Stomach (tissue), 9 donors: ENCODE data around the gene ELMO1. TPM values are rescaled to one million over a fixed set of nuclear protein-coding genes. Genes with fewer than 3 reads are reported as not detected.
"Not testable (repeated sequence)": the region's sequence is repeated elsewhere in the genome, so short reads cannot be mapped to it uniquely, and the experiment has no call there.

Experiments
- DNase-seq, 2 donors: peaks; one replicate each; pipeline versions ENCODE4 v3.0.0 to v3.0.0-alpha.2; 2013 to 2019
- H3K27ac ChIP-seq, 5 donors: fragments of 200-600 bp in 4 of 5; sonication (generic) in 4 of 5; one replicate each; pipeline ENCODE4 v1.5.1; 2013 to 2019; ENCODE audit warnings: mild to moderate bottlenecking in 1 of 5, moderate library complexity in 1 of 5
- H3K27me3 ChIP-seq, 3 donors: fragments of 200-600 bp; sonication (generic); one replicate each; pipeline ENCODE4 v1.5.1; 2017 to 2019; ENCODE audit warnings: mixed run types in 1 of 3
- H3K36me3 ChIP-seq, 4 donors: fragments of 200-600 bp; sonication (generic); 1 replicate in 3 of 4; 2 replicates in 1 of 4; pipeline ENCODE4 v1.5.1; 2016 to 2019
- H3K4me1 ChIP-seq, 4 donors: fragments of 200-600 bp; sonication (generic); one replicate each; pipeline ENCODE4 v1.5.1; 2016 to 2019
- H3K4me3 ChIP-seq, 4 donors: fragments of 200-600 bp; sonication (generic) in 3 of 4; one replicate each; pipeline ENCODE4 v1.5.1; 2016 to 2019; ENCODE audit warnings: mild to moderate bottlenecking in 1 of 4
- H3K9me3 ChIP-seq, 4 donors: fragments of 200-600 bp; sonication (generic); one replicate each; pipeline ENCODE4 v1.5.1; 2016 to 2019
- CTCF ChIP-seq, 7 experiments: fragments of 450-650 bp in 4 of 7; fragments of 200-600 bp in 3 of 7; sonication (generic) in 3 of 7; IDR thresholded peaks; one replicate each; pipeline ENCODE4 v1.5.1; 2016 to 2019; ENCODE audit warnings: antibody characterized with exemption in 7 of 7, control low read depth in 2 of 7, mild to moderate bottlenecking in 1 of 7
- EP300 ChIP-seq: sonication (generic); formaldehyde crosslinking; IDR thresholded peaks from one replicate; pipeline ENCODE4 v1.6.1; 2017; ENCODE audit warnings: antibody characterized with exemption
- POLR2A ChIP-seq, 4 donors: fragments of 450-650 bp; IDR thresholded peaks; one replicate each; pipeline ENCODE4 v1.6.1; 2016; ENCODE audit warnings: antibody characterized with exemption in 4 of 4, control low read depth in 2 of 4, mild to moderate bottlenecking in 1 of 4, moderate library complexity in 1 of 4
- POLR2AphosphoS5 ChIP-seq, 3 donors: sonication (generic); formaldehyde crosslinking; IDR thresholded peaks; one replicate each; pipeline ENCODE4 v1.6.1; 2016; ENCODE audit warnings: antibody characterized with exemption in 3 of 3
- WGBS, 5 donors: extraction: QIAGEN DNeasy Blood & Tissue Kit in 3 of 5; methylation state at CpG; one replicate each; pipeline versions ENCODE4 v1.1.5 to v1.1.7; 2013 to 2018; 5-methylcytosine and 5-hydroxymethylcytosine counted together
- intact Hi-C: fragments of 100-400 bp; cut with DNase I; formaldehyde crosslinking; loops from one replicate; pipeline ENCODE4 v1.15.1; 2023; ENCODE audit warnings: low total_unique reads
- polyA plus RNA-seq, 3 donors: library from polyadenylated mRNA; stranded (reverse); fragments of 200-250 nt; gene quantifications; one replicate each; pipeline ENCODE4 v1.2.3, GENCODE V29; 2013
- total RNA-seq, 5 donors: library from RNA; depleted of rRNA; stranded (reverse); fragments of >200 nt; gene quantifications; one replicate each; pipeline versions ENCODE4 v1.1.0 to v1.2.3, GENCODE V29; 2014 to 2016
- donor health status: healthy with polysubstance abuse.
- donor health status: Bipolar disorder and iron deficiency.
- donor health status: healthy.

Gene ELMO1
- total and polyA plus RNA-seq, 8 donors: 4.1 to 117 (median 44.8) TPM

GRCh38 chr7:37145682-37146081 lies 303.0 kb downstream of the ELMO1 start:
- intact Hi-C loops: no loop called here
- TF ChIP-seq POLR2AphosphoS5 (IDR thresholded peaks at IDR 0.05) (no peak), CTCF (IDR thresholded peaks at IDR 0.05) (no peak), POLR2A (IDR thresholded peaks at IDR 0.05) (no peak), EP300 (no peak)
- 36 to 65% (median 58%) methylated on average over 2 of the region's 2 CpGs for WGBS, 5 donors
- no peak for DNase-seq
- H3K4me3 ChIP-seq: no peak overlapping the region
- no peaks in the 10 kb centered on the region for H3K27me3 ChIP-seq
- H3K4me1 ChIP-seq: peaks cover 0 to 13% (median 6%) of the 10 kb centered on the region in 4 donors
- no peaks in the 10 kb centered on the region for H3K36me3 ChIP-seq
- peaks cover 0 to 5% (median 2%) of the 10 kb centered on the region in 4 donors for H3K9me3 ChIP-seq
- H3K27ac ChIP-seq: no peak overlapping the region

GRCh38 chr7:37144423-37144822 lies 304.2 kb downstream of the ELMO1 start:
- peaks cover 0 to 6% (median 1%) of the 10 kb centered on the region in 4 donors for H3K4me1 ChIP-seq
- peaks cover 0 to 18% (median 7%) of the 10 kb centered on the region in 4 donors for H3K9me3 ChIP-seq
- intact Hi-C loops: no loop called here
- H3K27ac ChIP-seq: no peak overlapping the region
- H3K36me3 ChIP-seq: no peaks in the 10 kb centered on the region
- TF ChIP-seq CTCF (IDR thresholded peaks at IDR 0.05): no peak
- no peak for TF ChIP-seq POLR2AphosphoS5 (IDR thresholded peaks at IDR 0.05)
- TF ChIP-seq POLR2A (IDR thresholded peaks at IDR 0.05): no peak
- TF ChIP-seq EP300: no peak
- no peak for DNase-seq
- H3K4me3 ChIP-seq: no peak overlapping the region
- no peaks in the 10 kb centered on the region for H3K27me3 ChIP-seq
- 93 to 100% (median 97%) methylated on average over 1 of the region's 1 CpG for WGBS, 5 donors

GRCh38 chr7:37142958-37143357 lies 305.7 kb downstream of the ELMO1 start:
- no peak for TF ChIP-seq EP300
- no peak for DNase-seq
- 77 to 89% (median 84%) methylated on average over 3 of the region's 3 CpGs for WGBS, 5 donors
- peaks cover 0 to 21% (median 10%) of the 10 kb centered on the region in 4 donors for H3K9me3 ChIP-seq
- H3K36me3 ChIP-seq: no peaks in the 10 kb centered on the region
- H3K27ac ChIP-seq: no peak overlapping the region
- intact Hi-C loops: no loop called here
- no peak overlapping the region for H3K4me3 ChIP-seq
- H3K4me1 ChIP-seq: no peaks in the 10 kb centered on the region
- no peaks in the 10 kb centered on the region for H3K27me3 ChIP-seq

- intact Hi-C loops: no loop called here
- no peak for DNase-seq
- Histone ChIP-seq H3K27me3 (no peaks in the 10 kb centered on the region), H3K27ac (no peak overlapping the region), H3K36me3 (no peaks in the 10 kb centered on the region), H3K9me3 (peaks cover 0 to 23% (median 12%) of the 10 kb centered on the region in 4 donors), H3K4me1 (no peaks in the 10 kb centered on the region), H3K4me3 (no peak overlapping the region)
- WGBS, 5 donors: 87 to 95% (median 95%) methylated on average over 2 of the region's 2 CpGs
- no peak for TF ChIP-seq POLR2AphosphoS5 (IDR thresholded peaks at IDR 0.05)
- TF ChIP-seq POLR2A (IDR thresholded peaks at IDR 0.05): no peak
- TF ChIP-seq CTCF (IDR thresholded peaks at IDR 0.05): no peak
- no peak for TF ChIP-seq EP300
These were observed 306.9 kb downstream of the ELMO1 start for GRCh38 chr7:37141742-37142141.

GRCh38 chr7:37133902-37134301 lies 314.8 kb downstream of the ELMO1 start:
- H3K27me3 ChIP-seq, H3K36me3 ChIP-seq, DNase-seq, H3K4me1 ChIP-seq, H3K4me3 ChIP-seq, intact Hi-C loops, H3K27ac ChIP-seq: not testable (repeated sequence)
- WGBS, 5 donors: 77 to 94% (median 91%) methylated on average over 1 of the region's 1 CpG
- H3K9me3 ChIP-seq: peaks cover 0 to 14% (median 3%) of the 10 kb centered on the region in 4 donors
